Superior temporal gyrus (tissue), 1 donor: ENCODE measurements around the gene PDCL3.

Source experiments
- DNase-seq: peaks from one replicate; pipeline ENCODE4 v3.0.0-alpha.2; 2016; ENCODE audit errors: extremely low spot score

The PDCL3 gene

DNA sequence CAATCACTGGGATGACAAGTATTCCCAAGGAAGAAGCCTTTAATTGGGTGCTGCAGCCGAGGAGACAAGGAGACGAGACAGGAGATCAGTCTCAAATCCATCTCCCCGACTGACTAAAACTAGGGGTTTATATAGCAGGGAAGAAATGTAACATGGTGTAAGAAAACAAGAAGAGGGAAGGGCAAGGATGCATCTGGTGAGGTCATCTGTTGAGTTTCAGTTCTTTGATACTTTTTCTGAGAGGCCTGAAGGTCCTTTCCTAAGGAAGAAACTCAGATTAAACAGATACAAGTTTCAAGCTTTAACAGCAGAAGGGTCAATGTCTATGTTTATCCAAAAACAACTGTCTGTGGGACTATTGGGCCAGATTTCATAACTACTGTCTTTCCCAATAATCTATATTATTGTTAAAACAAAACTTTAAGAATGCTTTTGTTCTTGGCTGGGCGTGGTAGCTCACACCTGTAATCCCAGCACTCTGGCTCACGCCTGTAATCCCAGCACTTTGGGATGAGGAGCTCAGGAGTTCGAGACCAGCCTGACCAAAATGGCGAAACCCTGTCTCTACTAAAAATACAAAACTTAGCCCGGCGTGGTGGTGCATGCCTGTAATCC, 2.5 kb upstream of the PDCL3 start:
- DNase-seq = no peak

DNA sequence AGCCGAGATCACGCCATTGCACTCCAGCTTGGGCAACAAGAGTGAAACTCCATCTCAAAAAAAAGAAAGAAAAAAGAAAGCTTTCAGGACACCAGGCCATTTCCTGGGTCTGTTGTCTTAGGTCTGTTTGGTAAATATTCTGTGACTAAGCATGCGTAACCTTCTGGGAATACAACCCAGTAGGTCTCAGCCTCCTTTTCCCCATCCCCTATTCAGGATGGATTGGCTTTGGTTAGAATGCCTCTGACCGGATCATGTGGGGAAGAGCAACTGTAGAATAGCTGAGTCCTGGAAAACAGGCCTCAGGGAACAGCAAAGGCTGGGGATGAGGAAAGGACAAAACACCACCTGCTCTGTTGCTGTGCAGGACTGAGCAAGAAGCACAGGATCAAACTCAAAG, 1.6 kb upstream of the PDCL3 start:
- DNase-seq = no peak

- DNase-seq = no peak
Measured at GRCh38 chr2:100563407-100564247, 834 bp downstream of the PDCL3 start.

GRCh38 chr2:100568989-100569388, 6.2 kb downstream of the PDCL3 start:
- DNase-seq = no peak

GRCh38 chr2:100571668-100572067, 8.9 kb downstream of the PDCL3 start:
- no peak for DNase-seq

DNA sequence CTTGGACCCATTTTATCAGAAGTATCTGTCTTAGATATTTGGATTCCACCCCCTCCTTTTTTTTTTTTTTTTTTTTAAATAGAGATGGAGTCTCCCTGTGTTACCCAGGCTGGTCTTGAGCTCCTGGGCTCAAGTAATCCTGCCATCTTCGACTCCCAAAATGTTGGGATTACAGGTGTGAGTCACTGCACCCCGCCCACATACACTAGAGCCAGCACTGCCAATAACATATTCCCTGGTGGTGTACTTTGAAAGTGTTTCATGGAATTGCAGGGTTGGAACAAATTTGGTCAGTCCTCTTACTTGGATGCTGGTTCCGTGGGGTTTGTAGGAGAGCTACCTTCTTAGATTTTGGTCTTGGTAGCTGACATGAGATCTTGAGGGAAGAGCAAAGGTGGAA, 15.0 kb downstream of the PDCL3 start:
- no peak for DNase-seq

- DNase-seq = peak; percentile 35
Measured at GRCh38 chr2:100580367-100581276, 17.8 kb downstream of the PDCL3 start.

GRCh38 chr2:100581277-100581612, 18.5 kb downstream of the PDCL3 start:
- DNase-seq = no peak

DNA sequence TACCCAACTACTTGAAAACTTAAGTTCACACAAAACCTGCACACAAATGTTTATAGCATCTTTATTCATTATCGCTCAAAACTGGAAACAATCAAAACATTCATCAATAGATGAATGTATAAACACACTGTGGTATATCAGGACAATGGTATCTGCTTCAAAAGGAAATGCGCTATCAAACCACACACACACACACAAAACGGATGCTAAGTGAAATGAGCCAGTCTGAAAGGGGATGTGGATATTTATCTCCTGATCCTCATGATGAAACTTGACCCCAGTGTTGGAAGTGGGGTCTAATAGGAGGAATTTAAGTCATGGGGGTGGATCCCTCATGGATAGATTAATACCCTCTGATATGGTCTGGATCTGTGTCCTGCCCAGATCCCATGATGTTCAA, 22.0 kb downstream of the PDCL3 start:
- DNase-seq = no peak

DNA sequence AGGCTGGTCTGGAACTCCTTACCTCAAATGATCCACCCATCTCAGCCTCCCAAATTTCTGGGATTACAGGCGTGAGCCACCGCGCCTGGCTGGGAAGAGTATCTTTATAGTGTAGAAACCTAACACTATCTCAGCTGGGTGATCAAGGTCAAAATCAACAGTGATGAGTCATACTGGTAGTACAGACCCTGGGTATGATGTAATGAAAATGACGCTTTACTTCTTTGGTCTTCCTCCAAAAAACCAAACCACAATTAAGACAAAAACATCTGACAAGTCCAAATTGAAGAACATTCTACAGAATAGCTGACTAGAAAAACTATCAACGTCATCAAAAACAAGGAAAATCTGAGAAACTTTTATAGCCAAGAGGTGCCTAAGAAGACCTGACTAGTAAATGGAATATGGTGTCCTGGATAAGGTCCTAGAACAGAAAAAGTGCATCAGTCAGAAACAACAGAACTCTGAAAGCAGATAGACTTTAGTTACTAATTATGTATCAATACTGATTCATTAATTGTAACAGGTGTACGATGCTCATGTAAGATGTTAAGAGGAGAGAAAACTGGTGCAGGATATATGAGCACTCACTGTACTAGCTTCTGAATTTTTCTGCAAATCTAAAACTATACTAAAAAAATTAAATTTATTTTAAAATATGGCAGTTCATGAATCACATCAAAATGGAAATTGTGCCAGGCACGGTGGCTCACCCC, 25.4 kb downstream of the PDCL3 start:
- no peak for DNase-seq

DNA sequence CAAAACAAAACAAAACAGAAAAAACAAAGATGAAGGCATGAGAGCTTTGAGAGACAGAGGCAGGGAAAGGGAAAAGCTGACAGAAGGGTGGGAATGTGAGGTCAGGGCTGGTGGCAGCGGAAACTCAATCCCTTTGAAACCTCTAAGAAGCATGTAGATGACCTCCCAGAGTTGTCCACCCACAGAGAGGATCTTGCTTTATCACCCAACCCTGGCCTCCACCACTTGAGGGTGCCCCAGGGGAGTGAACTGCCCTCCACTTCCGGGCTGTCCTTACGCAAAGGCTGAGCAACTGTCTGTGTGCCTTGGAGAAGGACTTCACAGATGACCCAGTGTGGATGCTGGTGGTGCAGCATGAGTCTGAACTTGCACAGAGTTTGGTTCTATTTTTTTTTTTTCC, 26.7 kb downstream of the PDCL3 start:
- DNase-seq = no peak

DNA sequence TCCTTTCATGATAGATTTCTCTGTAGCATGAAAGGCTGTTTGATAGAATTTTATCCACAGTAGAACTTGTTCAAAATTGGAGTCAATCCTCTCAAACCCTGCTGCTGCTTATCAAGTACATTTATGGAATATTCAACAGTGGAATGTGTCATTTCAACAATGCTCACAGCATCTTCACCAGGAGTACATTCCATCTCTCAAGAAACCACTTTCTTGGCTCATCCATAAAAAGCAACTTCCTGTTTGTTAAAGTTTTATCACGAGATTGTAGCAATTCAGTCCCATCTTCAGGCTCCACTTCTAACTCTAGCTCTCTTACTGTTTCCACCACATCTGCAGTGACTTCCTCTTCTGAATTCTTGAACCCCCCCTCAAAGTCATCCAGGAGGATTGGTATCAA, 29.4 kb downstream of the PDCL3 start:
- DNase-seq = no peak

DNA sequence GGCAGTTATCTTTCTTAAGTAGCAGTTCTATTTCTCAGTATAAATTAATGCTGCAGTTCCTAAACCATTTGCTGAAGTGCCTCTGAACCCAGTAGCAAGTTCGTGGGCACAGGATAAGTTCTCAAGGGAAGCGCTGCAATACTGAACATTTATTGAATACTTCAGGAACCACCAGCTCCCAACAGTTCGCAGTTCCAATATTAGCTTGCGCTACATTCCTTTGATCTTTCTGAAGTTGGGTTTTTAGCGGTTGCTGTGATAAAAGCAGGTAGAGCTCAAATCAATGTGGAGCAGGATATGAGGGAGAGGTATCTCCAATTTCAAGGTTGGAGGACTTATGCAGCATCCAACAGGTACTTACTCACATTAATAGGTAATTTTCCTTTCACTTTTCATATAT, 33.7 kb downstream of the PDCL3 start:
- no peak for DNase-seq

GRCh38 chr2:100599566-100599965, 36.8 kb downstream of the PDCL3 start:
- DNase-seq = no peak

DNA sequence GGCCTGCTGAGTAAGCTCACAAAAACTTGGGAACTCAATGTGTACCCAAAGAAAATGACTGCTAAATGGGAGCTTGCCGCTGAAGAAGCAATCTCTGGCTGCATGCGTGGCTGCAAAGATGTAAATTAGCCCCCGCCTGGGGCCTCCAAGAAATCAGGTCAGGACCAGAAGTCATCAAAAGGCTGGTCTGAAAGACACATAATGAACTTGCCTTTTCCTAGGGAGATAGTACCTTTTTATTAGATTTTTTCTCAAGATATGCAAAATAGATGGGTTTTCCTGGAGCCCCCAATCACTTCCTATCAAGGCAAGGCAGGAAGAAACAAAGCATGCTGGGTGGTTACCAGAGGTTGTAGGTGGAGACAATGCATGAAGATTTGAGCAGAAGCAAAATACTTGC, 38.9 kb downstream of the PDCL3 start:
- no peak for DNase-seq

- no peak for DNase-seq
Measured at GRCh38 chr2:100603414-100603813, 40.6 kb downstream of the PDCL3 start.

GRCh38 chr2:100603948-100604633, 41.3 kb downstream of the PDCL3 start:
- DNase-seq = peak; percentile 58

DNA sequence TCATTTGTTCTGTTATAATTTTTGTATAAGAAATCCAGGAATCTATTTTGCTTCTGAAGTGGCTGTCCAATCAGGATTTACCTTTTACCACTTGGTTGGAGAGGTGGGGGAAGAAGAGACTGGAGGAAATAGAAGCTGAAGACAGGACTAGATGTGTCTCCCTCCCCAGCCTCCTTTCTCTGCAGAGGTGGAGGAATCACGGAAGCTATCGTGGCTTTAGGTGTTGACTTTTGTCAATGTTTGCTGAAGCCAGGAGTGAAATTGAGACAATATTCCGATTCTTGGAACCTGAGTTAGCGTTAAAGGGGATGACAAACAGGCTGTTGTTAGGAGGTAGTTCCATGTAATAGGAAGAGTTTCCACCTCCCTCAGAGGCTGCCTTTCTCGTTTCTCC, 43.5 kb downstream of the PDCL3 start:
- DNase-seq = no peak

DNA sequence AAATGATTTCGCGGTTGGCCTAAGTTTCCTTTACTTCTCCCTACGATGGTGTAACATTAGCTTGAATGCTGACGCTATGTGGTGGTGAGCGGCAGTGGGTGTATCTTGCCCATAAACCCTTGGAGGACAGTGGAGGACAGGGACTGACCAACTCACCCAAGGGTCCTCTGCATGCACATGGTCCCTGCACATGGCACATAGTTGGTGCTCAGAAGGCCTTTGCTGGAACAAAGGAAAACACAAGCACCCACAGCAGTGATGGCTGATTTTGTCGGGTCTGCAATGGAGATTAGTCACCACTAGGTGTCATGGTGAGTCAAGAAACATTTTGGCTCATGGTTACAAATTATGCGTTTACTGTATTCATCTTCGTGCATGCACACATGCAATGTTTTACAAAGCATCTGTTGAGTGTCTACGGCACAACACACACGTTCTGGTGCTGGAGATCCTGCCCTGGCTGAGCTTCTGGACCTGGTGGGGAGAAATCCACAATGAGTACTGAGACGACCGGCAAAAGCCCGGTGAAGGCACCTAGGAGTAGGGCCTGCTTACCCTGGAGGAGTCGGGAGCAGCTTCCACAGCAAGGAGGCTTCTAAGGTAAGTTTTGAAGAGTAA, 44.0 kb downstream of the PDCL3 start:
- peak; percentile 74 for DNase-seq

DNA sequence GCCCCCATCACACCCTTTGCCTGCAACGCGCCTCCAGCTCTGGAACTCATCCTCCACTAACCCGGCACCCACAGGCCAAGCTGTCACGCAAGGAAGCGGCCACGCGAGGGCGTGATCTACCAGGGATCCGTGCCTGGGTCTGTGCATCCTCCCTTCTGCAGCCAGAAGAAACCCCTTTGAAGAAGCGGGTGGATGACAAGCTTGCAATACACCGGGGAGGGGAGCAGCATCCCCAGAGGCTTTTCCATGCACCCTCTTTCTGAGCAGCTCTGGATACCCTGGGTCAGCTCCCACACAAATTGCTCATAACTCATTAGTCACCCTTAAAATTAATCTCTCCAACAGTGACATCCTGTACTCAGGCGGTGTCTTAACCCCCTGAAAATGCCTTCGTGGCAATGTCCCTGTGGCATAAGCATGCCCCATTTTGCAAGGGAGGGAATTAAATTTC, 47.6 kb downstream of the PDCL3 start:
- DNase-seq = peak; percentile 84
